COLO829 (cell line): ENCODE data around the gene PRCC.

Experiments
- DNase-seq: peaks from one replicate; pipeline ENCODE4 v3.0.0; 2012; ENCODE audit warnings: low spot score

PRCC gene

GRCh38 chr1:156767101-156767878, at the start of gene PRCC:
PRCC (plus strand) TSS chr1:156767535; CDS start chr1:156767772, 237 bp downstream.
- peak; percentile 93 for DNase-seq

- no peak for DNase-seq
These were observed 46.2 kb upstream of the PRCC start for GRCh38 chr1:156721131-156721530.

- DNase-seq, result no peak
These were observed 45.8 kb upstream of the PRCC start for GRCh38 chr1:156721535-156721934.

- DNase-seq, result peak; percentile 94
These were observed 41.6 kb upstream of the PRCC start for GRCh38 chr1:156725683-156726280.

- DNase-seq, result peak; percentile 92
These were observed 40.6 kb upstream of the PRCC start for GRCh38 chr1:156726549-156727226.

GRCh38 chr1:156727492-156727891, 39.8 kb upstream of the PRCC start:
- DNase-seq, result no peak

- DNase-seq, result peak; percentile 85
These were observed 39.3 kb upstream of the PRCC start, which contains the start of gene METTL25B for GRCh38 chr1:156727926-156728598. METTL25B (plus strand) TSS chr1:156728469; CDS start chr1:156729105, 636 bp downstream.

- peak; percentile 97 for DNase-seq
These were observed 38.5 kb upstream of the PRCC start, which contains the start of gene ISG20L2 for GRCh38 chr1:156728599-156729462. ISG20L2 (minus strand) TSS chr1:156728766; CDS start chr1:156727652, 1,114 bp downstream.

- DNase-seq, result no peak
These were observed 33.2 kb upstream of the PRCC start for GRCh38 chr1:156733989-156734584.

GRCh38 chr1:156738407-156738806, 28.9 kb upstream of the PRCC start:
- DNase-seq, result no peak

GRCh38 chr1:156738916-156739315, 28.4 kb upstream of the PRCC start:
- DNase-seq, result no peak

GRCh38 chr1:156740237-156740740, 27.0 kb upstream of the PRCC start:
- no peak for DNase-seq

GRCh38 chr1:156740741-156741480, 26.4 kb upstream of the PRCC start, which contains the start of gene MRPL24:
MRPL24 (minus strand) TSS chr1:156741088; CDS start chr1:156738704, 2,384 bp downstream.
- peak; percentile 99 for DNase-seq

- no peak for DNase-seq
These were observed 25.8 kb upstream of the PRCC start for GRCh38 chr1:156741481-156741983.

- DNase-seq, result no peak
These were observed 25.3 kb upstream of the PRCC start for GRCh38 chr1:156742017-156742416.

GRCh38 chr1:156742801-156743200, 24.5 kb upstream of the PRCC start:
- DNase-seq, result no peak

GRCh38 chr1:156743367-156744302, 23.7 kb upstream of the PRCC start:
- no peak for DNase-seq

GRCh38 chr1:156744344-156744743, 23.0 kb upstream of the PRCC start:
- DNase-seq, result no peak
